ENCODE data around the gene ALDH8A1.

DNA sequence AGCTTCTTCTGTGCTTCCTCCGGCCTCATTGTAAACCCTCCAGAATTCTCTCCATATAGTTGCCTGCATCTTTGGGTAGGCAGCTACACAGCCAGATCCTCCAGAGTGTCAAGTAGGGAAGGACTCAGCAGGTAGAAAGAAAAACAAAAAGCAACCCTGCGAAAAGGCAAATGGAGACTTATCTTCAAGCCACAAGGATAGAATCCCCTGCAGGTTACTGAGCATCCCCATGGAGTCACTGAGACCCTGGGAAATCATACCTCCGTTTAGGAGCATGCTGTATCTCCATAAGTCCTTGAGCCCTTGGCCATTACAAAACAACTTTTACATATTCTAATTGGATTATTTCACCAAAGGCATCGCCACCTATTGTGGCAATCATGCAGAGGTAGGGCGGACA, 28.6 kb downstream of the ALDH8A1 start:
- TF ChIP-seq, protein P1, sequence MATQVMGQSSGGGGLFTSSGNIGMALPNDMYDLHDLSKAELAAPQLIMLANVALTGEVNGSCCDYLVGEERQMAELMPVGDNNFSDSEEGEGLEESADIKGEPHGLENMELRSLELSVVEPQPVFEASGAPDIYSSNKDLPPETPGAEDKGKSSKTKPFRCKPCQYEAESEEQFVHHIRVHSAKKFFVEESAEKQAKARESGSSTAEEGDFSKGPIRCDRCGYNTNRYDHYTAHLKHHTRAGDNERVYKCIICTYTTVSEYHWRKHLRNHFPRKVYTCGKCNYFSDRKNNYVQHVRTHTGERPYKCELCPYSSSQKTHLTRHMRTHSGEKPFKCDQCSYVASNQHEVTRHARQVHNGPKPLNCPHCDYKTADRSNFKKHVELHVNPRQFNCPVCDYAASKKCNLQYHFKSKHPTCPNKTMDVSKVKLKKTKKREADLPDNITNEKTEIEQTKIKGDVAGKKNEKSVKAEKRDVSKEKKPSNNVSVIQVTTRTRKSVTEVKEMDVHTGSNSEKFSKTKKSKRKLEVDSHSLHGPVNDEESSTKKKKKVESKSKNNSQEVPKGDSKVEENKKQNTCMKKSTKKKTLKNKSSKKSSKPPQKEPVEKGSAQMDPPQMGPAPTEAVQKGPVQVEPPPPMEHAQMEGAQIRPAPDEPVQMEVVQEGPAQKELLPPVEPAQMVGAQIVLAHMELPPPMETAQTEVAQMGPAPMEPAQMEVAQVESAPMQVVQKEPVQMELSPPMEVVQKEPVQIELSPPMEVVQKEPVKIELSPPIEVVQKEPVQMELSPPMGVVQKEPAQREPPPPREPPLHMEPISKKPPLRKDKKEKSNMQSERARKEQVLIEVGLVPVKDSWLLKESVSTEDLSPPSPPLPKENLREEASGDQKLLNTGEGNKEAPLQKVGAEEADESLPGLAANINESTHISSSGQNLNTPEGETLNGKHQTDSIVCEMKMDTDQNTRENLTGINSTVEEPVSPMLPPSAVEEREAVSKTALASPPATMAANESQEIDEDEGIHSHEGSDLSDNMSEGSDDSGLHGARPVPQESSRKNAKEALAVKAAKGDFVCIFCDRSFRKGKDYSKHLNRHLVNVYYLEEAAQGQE (IDR thresholded peaks at IDR 0.05; ENCODE audit: low read depth) = no peak
- TF ChIP-seq TCF12 (IDR thresholded peaks at IDR 0.05; ENCODE audit: low read depth) (no peak), CREB1 (IDR thresholded peaks at IDR 0.05; ENCODE audit: low read depth) (no peak), TAF1 (IDR thresholded peaks at IDR 0.05; ENCODE audit: low read depth) (no peak), EGR1 (IDR thresholded peaks at IDR 0.05) (no peak), EP300 (IDR thresholded peaks at IDR 0.05; ENCODE audit: borderline replicate concordance) (no peak), YY1 (IDR thresholded peaks at IDR 0.05; ENCODE audit: low read depth) (no peak), CEBPB (IDR thresholded peaks at IDR 0.05) (no peak), TEAD4 (IDR thresholded peaks at IDR 0.05) (no peak), RAD21 (IDR thresholded peaks at IDR 0.05; ENCODE audit: low read depth) (no peak), NFIC (IDR thresholded peaks at IDR 0.05) (no peak), FOXM1 (IDR thresholded peaks at IDR 0.05; ENCODE audit: borderline replicate concordance, low read depth) (no peak)
- TF ChIP-seq, protein P2, sequence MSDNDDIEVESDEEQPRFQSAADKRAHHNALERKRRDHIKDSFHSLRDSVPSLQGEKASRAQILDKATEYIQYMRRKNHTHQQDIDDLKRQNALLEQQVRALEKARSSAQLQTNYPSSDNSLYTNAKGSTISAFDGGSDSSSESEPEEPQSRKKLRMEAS (IDR thresholded peaks at IDR 0.05) = no peak
